A204.1 (cell line): ENCODE data around the gene NACC2.
"Not testable (repeated sequence)": the region's sequence is repeated elsewhere in the genome, so short reads cannot be mapped to it uniquely, and the experiment has no call there.

Source experiments
- FAIRE-seq: peaks from 2 replicates; lab custom pipeline; 2012; peaks lifted over from hg19 to GRCh38; lab: Jason Lieb, UNC

The NACC2 gene

DNA sequence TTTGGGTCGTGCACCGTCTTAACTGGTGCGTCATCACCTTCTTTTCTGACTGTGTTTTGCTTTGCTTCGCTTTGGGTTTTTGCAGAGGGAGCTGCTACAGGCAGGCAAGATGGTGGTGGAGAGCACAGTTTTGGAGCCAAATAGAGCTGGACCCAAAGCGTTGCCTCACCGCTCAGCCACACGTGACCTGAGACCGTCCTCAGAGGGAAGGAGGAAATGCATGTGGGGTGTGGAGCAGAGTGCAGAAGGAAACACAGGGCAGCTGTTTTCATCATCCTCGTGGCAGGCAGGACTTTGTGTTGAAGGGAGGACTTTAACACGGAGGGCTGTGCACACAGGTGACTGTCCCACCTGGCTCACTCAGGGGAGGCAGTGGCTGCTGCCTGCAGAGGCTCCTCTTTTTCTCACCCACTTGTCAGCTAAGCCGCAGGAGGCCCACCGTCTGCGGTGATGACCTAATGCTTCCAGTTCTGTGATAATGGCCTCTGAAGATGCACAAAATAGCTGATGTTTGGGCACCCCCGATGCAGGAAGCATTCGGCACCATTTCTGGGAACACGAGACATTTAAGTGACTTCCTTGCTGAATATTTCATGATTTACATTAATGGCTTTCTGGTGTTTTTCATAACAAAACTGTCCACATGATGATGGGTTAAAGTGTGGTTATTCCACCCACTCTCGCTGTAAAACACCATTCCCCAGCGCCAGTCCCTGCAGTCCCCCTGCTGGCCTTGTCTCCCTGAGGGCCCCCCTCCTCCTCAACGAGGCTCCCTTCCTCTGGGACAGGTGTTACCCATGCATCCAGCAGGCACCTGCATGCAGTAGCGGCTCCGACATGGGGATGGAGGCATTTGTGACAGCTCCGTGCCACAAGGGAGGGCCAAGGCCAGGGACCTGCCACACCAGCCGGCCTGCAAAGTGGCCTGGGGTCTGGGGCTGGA lies 121.5 kb downstream of the NACC2 start:
- no peak for FAIRE-seq

DNA sequence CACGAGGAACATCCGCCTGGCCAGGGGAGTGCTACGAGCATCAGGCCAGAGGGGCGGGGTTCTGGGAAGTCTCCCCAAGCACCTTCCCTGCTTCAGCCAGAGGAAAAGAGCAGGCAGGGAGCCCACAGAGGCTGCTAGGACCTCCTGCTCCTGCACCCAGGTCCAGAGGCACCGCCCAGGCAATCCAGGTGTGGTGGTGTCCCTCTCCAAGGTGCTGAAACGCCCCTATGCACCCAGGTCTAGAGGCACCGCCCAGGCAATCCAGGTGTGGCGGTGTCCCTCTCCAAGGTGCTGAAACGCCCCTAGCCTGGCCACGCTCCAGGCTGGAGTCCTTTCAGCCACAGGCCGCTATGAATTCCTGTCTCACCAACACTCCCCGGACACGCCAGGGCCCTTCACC lies 123.2 kb downstream of the NACC2 start:
- no peak for FAIRE-seq

DNA sequence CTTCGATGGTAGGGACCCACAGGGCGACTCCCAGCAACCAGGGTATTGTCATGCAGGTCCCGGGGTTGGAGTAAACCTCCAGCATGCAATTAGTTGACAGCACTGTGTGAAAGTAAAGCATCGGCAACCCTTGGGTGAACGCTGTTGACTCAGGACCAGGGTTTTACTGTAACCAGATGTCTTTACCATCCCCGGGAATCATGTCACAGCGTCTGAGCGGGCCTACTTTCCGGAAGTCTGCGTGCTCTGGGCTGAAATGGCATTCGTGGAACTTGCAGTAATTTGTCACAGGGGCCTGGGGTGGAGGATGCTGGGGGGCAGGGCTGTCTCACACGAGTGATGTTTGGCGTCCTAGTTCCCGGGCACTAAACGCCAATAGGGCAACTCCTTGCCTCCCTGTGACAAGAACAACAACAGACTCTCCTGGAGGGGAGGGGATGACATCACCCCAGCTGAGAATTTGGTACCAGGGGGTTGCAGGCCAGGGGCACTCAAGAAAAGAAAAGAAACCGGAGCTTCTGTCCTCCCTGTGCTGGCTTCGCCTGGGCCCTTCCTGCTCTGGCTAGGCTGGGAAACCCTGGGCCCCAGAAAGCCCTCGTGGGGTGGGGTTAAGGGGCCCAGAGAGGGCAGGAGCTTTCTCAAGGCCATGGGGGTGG lies 123.8 kb downstream of the NACC2 start:
- FAIRE-seq: no peak

DNA sequence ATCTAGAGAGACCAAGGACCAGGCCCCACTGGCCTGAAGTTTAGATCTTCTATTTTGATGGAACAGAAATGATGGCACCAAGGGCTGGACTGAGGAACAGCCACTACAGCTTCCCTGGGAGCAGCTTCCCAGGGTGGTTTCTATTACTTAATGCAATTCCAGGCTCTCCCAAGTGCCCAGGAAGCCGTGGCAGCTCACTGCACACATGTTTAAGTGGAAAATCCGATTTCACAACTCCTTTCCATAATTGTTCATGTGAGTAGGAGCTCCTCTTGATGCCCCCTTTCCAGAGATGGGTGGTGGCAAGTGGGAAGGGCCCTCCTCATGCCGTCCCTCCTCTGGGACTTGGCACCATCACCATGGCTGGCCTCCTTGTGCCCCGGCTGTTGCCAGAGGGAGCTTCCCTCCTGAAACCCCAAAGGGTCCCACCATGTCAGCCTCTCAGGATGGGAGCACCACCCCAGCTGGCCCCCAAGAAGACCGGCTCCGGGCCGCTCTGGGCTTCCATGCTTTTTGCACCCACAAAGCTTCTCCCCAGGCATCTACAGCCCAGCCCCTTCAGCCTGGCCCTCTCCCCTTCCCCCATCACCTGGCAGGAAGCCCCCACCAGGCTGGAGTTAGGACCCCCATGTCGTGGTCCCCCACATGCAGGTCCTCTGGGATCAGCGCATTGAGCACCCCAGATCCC lies 124.8 kb downstream of the NACC2 start:
- FAIRE-seq: no peak

DNA sequence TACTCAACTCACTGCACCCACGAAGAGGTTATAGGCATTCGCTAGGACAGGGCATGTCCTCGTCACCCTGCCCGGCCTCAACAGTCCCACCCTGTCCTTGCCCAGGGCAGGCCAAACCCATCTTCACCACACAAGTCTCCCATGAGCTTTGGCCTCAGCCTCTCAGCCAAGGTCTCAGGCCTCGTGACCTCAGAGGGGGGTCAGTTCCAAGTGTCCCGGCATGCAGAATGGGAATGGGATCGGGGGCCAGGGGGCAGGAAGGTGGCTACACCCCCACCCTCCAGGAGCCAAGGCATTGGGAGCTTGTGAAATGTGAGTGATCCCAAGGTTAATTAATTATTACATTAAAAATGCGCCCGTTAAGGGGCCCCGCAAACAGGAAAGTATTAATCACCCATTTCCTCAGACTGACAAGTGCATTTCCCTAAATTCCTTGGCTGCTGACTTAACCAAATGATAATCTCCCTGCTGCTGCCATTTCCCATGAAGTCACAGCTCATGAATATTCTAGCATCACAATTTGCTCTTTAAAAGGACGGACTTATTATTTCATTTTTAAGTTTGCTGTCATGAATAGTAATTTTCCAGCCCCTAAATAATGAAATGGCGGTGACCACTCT lies 125.9 kb downstream of the NACC2 start:
- no peak for FAIRE-seq

DNA sequence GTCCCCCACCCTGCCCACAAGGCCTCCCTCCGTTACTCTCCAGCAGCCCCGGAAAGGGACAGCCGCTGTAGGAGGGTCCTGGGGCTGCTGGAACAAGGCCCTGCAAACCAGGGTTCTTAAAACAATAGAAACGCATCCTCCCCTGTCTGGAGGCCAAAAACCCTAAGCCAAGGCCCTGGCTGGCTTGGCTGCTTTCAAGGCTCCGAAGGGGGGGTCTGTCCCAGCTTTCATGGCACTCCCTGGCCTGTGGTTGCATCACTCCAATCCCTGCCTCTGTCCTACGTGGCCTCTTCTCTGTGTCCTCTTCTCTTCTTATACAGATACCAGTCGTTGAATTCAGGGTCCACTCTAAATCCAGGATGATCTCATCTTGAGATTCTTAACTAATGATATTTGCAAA lies 126.5 kb downstream of the NACC2 start:
- FAIRE-seq: no peak

DNA sequence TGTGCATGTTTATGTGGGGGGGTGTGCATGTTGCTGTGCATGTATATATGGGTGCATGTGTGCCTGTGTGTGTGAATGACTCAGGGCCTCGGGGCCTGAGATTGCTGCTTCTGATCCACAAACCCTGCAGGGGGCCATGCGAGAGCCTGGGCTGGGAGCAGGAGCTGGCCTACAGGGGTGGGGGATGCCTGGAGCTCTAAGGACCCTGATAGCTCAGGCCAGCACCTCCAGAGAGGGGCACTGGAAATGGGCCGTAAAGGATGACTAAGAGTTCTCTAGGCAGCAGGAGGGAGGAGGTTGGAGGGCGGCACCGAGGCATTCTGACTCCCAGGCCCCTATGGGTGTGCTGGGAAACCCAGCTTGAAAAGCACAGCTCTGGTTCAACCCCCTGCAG lies 127.0 kb downstream of the NACC2 start:
- no peak for FAIRE-seq

DNA sequence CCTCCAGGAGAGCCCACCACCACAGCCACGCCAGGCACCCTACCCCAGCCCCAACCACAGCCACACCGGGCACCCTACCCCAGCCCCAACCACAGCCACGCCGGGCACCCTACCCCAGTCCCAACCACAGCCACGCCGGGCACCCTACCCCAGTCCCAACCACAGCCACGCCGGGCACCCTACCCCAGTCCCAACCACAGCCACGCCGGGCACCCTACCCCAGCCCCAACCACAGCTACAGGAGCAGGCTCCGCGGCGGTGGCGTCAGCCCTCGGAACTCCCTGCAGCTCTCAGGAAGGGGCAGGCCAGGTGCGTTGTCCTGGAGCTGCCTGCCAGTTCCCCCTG lies 128.2 kb downstream of the NACC2 start:
- FAIRE-seq: not testable (repeated sequence)

DNA sequence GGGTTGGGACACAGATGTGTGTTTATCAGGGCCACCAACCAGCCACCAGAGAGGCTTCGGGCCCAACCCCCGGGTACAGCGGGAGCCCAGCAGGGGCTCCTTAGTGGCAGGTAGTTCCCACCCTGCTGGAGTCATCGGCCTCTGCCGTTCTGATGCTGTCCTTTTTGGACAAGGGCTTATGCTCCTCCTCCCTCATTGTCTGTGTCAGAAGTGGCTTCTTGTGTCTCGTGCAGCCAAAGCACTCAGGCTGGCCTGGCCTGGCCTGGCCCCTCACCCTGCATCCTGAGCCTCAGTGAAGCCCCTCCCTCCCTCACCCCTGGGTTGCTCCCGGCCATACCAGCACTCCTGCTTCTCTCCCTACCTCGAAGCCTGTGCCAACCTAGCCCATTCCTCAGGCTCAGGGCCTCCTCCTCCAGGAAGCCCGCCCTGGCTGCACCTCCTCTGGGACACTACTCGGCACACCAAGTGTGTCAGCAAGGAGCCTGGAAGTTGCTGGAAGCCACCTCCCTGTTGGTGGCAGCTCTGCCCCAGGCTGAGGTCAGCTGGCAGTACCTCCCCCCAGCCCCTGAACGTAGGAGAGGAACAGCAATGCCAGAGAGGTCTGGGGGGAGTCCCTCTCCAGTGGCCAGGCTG lies 129.8 kb downstream of the NACC2 start:
- no peak for FAIRE-seq

DNA sequence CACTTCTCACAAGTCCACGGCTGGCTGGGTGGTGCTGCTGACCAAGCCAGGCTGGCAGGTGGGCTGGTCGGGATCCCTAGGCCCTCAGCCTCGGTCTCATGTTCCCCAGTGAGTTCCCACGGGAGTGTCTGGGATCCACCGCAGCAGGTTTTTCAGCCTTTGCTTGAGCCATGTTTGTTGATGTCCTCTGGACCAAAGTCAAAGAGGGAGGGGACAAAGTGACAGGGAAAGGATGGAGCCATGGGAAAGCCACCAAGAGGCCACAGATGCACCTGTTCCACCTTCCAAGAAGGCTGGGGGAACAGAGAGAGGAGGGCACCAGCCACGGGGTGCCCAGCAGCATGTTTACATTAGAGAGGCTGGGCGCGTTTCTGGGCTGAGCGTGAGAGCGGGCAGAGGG lies 131.2 kb downstream of the NACC2 start:
- FAIRE-seq: no peak

DNA sequence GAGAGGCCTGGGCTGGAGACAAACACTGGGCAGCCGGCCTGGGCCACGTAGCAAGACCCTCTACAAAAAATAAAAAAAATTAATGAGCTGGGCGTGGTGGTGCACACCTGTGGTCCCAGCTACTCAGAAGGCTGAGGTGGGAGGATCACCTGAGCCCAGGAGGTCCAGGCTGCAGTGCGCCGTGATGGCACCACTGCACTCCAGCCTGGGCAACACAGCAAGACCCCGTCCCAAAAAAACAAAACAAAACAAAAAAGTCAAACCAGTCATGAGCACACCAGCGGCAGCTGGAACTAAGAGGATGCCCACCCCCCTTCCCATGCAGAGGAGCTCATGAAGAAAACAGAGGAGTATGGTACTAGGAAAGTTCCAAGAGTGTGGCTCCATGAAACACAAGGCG lies 131.8 kb downstream of the NACC2 start:
- no peak for FAIRE-seq

DNA sequence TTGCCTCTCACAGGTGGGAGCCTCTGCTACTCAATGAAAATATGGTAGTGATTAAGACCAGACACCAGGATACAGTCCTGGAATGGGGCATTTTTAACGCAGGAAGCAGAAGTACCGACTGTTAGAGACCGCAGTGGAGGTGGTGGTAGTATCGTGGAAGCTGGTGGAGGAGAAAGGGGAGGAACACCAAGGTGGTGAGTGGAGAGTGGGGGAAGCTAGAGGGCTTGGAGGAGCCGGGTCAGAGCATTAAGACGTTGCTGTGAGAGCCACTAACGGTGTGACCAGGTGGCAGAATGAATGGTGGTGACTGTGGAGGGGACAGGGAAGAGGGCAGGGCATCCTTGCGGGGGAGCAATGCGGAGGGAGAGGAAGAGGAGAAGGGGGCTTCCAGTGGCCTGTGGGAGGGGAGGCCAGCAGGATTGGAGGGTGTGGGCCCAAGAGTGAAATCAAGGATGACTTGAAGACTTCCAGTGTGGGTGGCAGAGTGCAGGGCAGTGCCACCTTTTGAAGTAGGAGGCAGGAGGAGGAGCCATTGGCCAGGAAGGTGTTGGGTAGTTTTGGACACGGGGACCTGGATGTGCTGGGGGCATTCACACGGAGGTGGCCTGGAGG lies 132.3 kb downstream of the NACC2 start:
- FAIRE-seq: no peak

DNA sequence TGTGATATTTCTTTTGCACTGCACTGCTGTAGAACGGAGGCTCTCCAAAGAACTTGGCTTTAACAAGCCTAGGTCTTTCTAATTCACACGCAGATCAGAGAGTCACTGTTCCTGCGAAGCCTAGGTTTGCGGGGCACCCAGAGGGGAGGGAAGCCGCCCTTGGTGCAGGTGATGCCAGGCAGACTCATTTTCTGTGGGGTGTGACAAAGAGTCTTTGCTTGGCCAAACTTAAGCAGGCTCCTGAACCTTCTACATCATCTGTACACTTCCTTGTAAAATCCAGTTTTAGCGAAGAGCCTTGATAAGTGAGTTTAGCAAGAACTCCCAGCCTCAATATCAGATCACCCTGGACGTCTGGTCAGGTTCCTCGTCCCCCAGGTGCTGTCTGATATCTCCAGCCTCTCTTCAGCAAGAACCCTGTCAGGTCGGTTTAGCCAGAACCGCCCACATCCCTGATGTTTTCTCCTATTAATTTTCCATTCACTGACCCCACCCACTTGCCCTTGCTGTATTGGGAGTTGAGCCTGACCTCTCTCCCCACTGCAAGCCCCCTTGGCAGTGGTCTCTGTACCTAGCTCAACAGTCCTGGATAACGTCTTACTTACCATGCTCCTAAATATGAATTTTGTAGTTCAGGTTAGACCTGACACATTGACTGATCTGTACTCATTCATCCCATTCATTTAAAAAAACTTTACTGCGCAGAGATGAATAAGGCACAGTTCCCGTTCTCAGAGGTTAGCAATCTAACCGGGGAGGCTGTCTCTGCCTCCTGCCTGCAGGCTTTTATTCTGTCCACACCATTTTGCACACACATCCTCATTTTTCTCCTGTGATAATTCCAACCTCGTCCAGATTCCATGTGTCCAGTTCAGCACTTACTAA lies 133.0 kb downstream of the NACC2 start:
- FAIRE-seq: no peak

DNA sequence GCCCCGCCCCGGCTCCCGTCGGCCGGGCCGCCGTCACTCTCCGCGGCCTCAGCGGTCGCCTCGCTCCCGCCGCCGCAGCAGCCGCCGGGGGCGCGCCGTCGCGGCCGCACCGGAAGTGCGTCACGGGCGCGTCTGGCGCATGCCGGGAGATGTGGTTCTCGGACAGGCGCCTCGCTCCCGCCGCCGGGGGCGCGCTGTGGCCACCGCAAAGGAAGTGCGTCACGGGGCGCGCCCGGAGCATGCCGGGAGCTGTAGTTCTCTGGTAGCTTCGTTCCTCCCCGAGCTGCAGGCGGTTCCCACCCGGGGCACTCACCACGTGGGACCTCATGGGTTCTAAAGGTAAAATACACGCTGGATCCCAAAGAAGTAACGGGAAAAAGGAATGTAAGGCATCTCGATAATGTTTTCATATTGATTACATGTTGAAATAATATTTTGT lies 133.8 kb downstream of the NACC2 start, which contains the start of gene UBAC1:
TSS of gene UBAC1 (minus strand) at position 97 of the 439 bp plus-strand sequence. CDS start 211 bp downstream, outside the sequence.
- no peak for FAIRE-seq

DNA sequence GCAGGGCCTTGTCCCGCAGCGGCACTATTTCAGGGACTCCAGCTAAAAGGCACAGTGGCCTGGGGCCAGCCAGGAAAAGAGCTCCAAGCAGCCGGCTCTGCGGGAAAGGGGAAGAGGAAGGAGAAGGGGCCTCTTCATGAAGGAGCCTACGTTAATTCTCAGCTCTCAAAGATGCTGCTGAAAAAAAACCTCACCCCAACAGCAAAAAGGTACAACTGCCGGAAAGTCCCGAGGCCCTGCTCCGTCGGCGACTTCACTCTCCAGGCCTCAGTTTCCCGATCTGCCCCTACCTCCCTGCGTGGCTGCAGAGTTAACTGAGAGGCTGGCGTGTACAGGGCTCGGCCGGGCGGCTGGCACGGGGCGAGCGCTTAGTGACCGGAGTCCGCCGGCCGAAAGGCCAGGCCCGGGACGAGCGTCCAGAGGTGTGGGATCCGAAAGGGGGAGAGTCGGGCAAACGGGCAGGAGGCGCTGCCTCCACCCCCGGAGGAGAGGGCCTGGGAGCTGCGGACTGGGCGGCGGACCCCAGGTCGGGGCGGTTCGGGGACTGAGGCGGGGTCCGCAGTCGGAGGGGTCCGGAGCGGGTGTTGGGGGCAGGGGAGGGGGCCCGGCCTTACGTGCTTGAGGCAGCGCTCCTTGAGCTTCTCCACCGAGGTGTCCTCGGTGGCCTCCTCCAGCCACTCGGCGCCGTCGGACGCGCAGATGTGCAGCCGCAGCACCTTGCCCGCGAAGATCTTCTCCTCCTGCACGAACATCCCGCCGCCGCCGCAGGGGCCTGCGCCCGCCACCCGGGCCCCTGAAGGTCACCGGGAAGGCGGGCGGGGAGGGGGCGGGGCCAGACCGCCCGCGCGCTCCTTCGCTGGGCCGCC lies 134.4 kb downstream of the NACC2 start:
- FAIRE-seq: no peak

DNA sequence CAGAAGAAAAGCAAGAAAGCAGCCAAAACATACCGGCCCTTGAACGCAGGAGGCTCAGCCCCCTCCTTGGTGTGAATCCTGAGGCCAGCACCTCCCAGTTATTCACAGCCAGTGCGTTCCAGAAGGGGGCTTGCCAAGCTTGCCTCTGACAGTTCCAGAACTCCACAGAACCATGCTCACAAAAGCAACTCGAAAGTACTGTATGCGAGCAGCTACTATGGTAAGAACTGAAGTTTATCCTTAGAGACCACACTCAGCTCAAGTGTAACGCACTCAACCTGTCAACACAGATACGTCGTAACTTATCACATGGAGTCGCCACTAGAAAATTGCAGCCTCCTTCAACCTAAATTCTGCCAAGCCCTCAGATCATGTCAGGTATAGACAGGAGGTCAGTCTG lies 135.3 kb downstream of the NACC2 start:
- no peak for FAIRE-seq

DNA sequence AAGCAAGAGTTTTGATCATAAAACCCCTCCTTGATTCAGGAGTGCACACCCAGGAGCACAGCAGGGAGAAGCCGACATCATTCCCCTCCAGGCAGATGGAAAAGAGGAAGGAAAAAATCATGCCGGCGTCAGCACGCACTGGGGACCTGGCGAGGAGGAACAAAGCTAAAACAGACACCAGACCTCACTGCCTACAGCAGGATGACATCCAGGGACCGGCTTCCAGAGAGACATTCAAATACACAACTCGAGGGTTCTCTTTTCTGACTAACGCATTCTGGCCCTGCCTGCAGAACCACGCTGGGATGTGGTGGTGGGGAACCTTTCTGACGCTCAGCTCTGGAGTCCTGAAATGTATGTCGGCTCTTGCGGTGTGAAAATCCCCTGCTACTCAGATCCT lies 136.6 kb downstream of the NACC2 start:
- no peak for FAIRE-seq

DNA sequence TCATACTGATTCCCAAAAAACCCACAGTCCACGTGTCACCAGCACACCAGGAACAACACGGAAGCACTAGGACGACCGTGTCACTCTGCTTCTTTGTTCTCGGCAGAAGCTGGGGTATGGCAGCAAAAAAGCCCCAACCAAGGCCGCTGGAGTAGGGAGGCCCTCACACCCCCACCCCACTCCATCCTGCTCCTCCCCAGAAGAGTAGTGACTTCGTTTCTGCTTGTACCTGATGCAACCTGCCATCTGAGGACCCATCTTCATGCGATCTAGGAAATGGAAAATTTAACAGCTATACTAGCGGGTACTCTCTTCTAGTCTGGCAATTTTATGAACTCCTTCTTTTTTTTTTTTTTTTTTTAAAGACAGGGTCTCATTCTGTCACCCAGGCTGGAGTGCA lies 137.7 kb downstream of the NACC2 start:
- no peak for FAIRE-seq

DNA sequence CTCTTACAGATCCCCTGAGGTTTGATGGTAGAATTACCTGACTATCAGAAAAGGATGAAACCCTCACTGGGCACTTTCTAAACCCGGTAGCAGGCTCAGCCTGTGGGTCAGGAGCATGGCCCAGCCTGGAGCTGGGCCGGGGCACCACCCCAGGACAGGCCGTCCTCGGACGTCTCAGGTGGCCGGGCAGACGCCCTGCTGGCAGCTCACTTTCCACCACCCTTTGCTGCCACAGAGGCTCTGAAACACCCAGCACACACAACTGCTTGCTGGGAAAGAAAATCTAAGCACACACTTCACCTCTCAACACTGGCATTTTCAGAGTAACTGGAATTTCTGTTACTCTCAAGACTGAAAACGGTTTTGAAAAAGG lies 138.3 kb downstream of the NACC2 start:
- no peak for FAIRE-seq
